ENCODE measurements around the gene MTURN. TPM values are rescaled to one million over a fixed set of nuclear protein-coding genes. Genes with fewer than 3 reads are reported as not detected.

The MTURN gene
- total and polyA plus RNA-seq, 12 donors, result 4.6 to 15.6 (median 7.6) TPM

- TF ChIP-seq POLR2A (IDR thresholded peaks at IDR 0.05) (no peak), CTCF (IDR thresholded peaks at IDR 0.05) (no peak)
- Histone ChIP-seq H3K36me3 (replicated peaks in 1 of 2) (no peaks in the 10 kb centered on the region), H3K4me1 (replicated peaks in 1 of 2) (no peaks in the 10 kb centered on the region), H3K4me3 (no peak overlapping the region), H3K27me3 (no peaks in the 10 kb centered on the region), H3K9me3 (replicated peaks in 1 of 3) (no peaks in the 10 kb centered on the region), H3K27ac (no peak overlapping the region)
- 79 to 86% (median 82%) methylated on average over 4 of the region's 4 CpGs for WGBS, 4 donors
- no peak for DNase-seq
- intact Hi-C loops (cut with DNase I), result no loop called here
Measured at GRCh38 chr7:30206491-30206890, 71.7 kb downstream of the MTURN start.

- TF ChIP-seq CTCF (IDR thresholded peaks at IDR 0.05), result no peak
- no peak for TF ChIP-seq POLR2A (IDR thresholded peaks at IDR 0.05)
- WGBS, 4 donors, result 80 to 87% (median 84%) methylated on average over 8 of the region's 8 CpGs
- Histone ChIP-seq H3K4me3 (no peak overlapping the region), H3K4me1 (replicated peaks in 1 of 2) (no peaks in the 10 kb centered on the region), H3K27me3 (no peaks in the 10 kb centered on the region), H3K27ac (no peak overlapping the region), H3K36me3 (replicated peaks in 1 of 2) (no peaks in the 10 kb centered on the region), H3K9me3 (replicated peaks in 1 of 3) (no peaks in the 10 kb centered on the region)
- intact Hi-C loops (cut with DNase I), result no loop called here
- DNase-seq, result no peak
Measured at GRCh38 chr7:30206942-30207341, 72.2 kb downstream of the MTURN start.

- DNase-seq, result no peak
- intact Hi-C loops (cut with DNase I), result no loop called here
- no peaks in the 10 kb centered on the region for H3K36me3 ChIP-seq (replicated peaks in 1 of 2)
- H3K4me3 ChIP-seq, result no peak overlapping the region
- H3K4me1 ChIP-seq (replicated peaks in 1 of 2), result no peaks in the 10 kb centered on the region
- 90 to 96% (median 92%) methylated on average over 4 of the region's 4 CpGs for WGBS, 4 donors
- H3K27me3 ChIP-seq, result no peaks in the 10 kb centered on the region
- H3K9me3 ChIP-seq (replicated peaks in 1 of 3), result no peaks in the 10 kb centered on the region
- no peak overlapping the region for H3K27ac ChIP-seq
- TF ChIP-seq POLR2A (IDR thresholded peaks at IDR 0.05) (no peak), CTCF (IDR thresholded peaks at IDR 0.05) (no peak)
Measured at GRCh38 chr7:30207376-30207775, 72.6 kb downstream of the MTURN start.

GRCh38 chr7:30209951-30210350 is 75.2 kb downstream of the MTURN start:
- Histone ChIP-seq H3K4me3 (no peak overlapping the region), H3K36me3 (replicated peaks in 1 of 2) (no peaks in the 10 kb centered on the region), H3K27me3 (no peaks in the 10 kb centered on the region), H3K27ac (no peak overlapping the region), H3K4me1 (replicated peaks in 1 of 2) (no peaks in the 10 kb centered on the region), H3K9me3 (replicated peaks in 1 of 3) (no peaks in the 10 kb centered on the region)
- TF ChIP-seq POLR2A (IDR thresholded peaks at IDR 0.05), result no peak
- no peak for TF ChIP-seq CTCF (IDR thresholded peaks at IDR 0.05)
- intact Hi-C loops (cut with DNase I), result no loop called here
- 82 to 90% (median 85%) methylated on average over 5 of the region's 5 CpGs for WGBS, 4 donors
- DNase-seq, result no peak

Small RNA genes lying within 50 kb of the gene (small RNA-seq; reads per million reads assigned to genes)
- gene RPS27P16, result 0 reads per million in 2 donors

Other genes with a start within 250 kb of the MTURN start
- gene SCRN1, start 145.2 kb upstream of the MTURN start, total RNA-seq, result 10 to 100 TPM; 37.4 to 75.9 (median 51.6) TPM
- gene SCRN1, start 145.2 kb upstream of the MTURN start, polyA plus RNA-seq, result 10 to 100 TPM in 2 of 3 donors, 1 to 10 TPM in 1; 8.2 to 56.1 (median 10.8) TPM
- gene FKBP14, start 108.3 kb upstream of the MTURN start, total RNA-seq, result 10 to 100 TPM in 6 of 9 donors, 1 to 10 TPM in 3; 3.7 to 35.0 (median 14.5) TPM
- 10 to 100 TPM in 1 of 3 donors, 1 to 10 TPM in 2; 2.0 to 28.2 (median 2.5) TPM for gene FKBP14, start 108.3 kb upstream of the MTURN start, polyA plus RNA-seq
- 10 to 100 TPM in 1 of 9 donors, 1 to 10 TPM in 8; 4.1 to 14.5 (median 6.4) TPM for gene PLEKHA8, start 106.6 kb upstream of the MTURN start, total RNA-seq
- gene PLEKHA8, start 106.6 kb upstream of the MTURN start, polyA plus RNA-seq, result 1 to 10 TPM; 2.1 to 6.6 (median 2.2) TPM
- 10 to 100 TPM in 7 of 9 donors, 1 to 10 TPM in 2; 3.1 to 36.5 (median 18.9) TPM for gene ZNRF2, start 149.6 kb downstream of the MTURN start, total RNA-seq
- 1 to 10 TPM; 4.1 to 6.1 (median 4.5) TPM for gene ZNRF2, start 149.6 kb downstream of the MTURN start, polyA plus RNA-seq

Measured in adrenal gland (tissue), 12 donors.